HCT116 (cell line): ENCODE data around the gene STK40. TPM values are rescaled to one million over a fixed set of nuclear protein-coding genes. Genes with fewer than 3 reads are reported as not detected.

ENCODE experiments used
- ATAC-seq: fragments of 200-7000 bp; cut with Tn5 transposase; 2 replicates; pipeline ENCODE4 v1.9.1; 2020; ENCODE audit warnings: mild to moderate bottlenecking, moderate library complexity
- BruUV-seq: library from RNA; stranded (reverse); fragments of 400-500 nt; replicated peaks from 2 replicates; lab custom pipeline; 2021; lab: Mats Ljungman, UMichigan
- CTCF ChIA-PET: fragments of 300-600 bp; sonication (Branson Sonifier 250); formaldehyde crosslinking; loops from one replicate; lab custom pipeline; 2021; ENCODE audit warnings: antibody characterized with exemption; lab: Charles Lee
- POLR2A ChIA-PET: fragments of 300-600, 350-600 bp; sonication (Branson Sonifier 250); formaldehyde crosslinking; loops from one replicate; lab custom pipeline; 2021; ENCODE audit warnings: antibody characterized with exemption; lab: Charles Lee
- RAD21 ChIA-PET, 2 experiments: fragments of 300-600 bp; sonication (Branson Sonifier 250); formaldehyde crosslinking; loops; one replicate each; lab custom pipeline; 2023; ENCODE audit warnings: low total read pairs in 2 of 2; ENCODE audit not compliant: uncharacterized antibody in 2 of 2, unreplicated experiment in 2 of 2, low non-redundant PET in 1 of 2; lab: Charles Lee
- DNase-seq: peaks from one replicate; pipeline ENCODE4 v3.0.0-alpha.2; 2010; ENCODE audit warnings: low read depth, low spot score
- H2AFZ ChIP-seq: fragments of 200-600 bp; shearing (Covaris generic), sonication (generic); 2 replicates; pipeline ENCODE4 v1.6.1; 2017; ENCODE audit warnings: low read depth, mixed run types, mixed read lengths, antibody characterized with exemption, low read length; ENCODE audit not compliant: poor library complexity, severe bottlenecking
- H3K27ac ChIP-seq: 2 replicates; pipeline ENCODE4 v1.5.1; 2012; ENCODE audit warnings: low read depth, low read length
- H3K27me3 ChIP-seq: fragments of 200-600 bp; sonication (generic); 2 replicates; pipeline ENCODE4 v1.6.1; 2016; ENCODE audit warnings: mixed run types, low read length, mixed read lengths; ENCODE audit not compliant: insufficient read depth
- H3K36me3 ChIP-seq, 2 experiments: fragments of 200-500 bp in 1 of 2; fragments of 200-600 bp in 1 of 2; sonication (Bioruptor generic) in 1 of 2; sonication (generic) in 1 of 2; 2 replicates each; pipeline versions ENCODE4 v1.5.1 to v1.6.1; 2014 to 2016; ENCODE audit warnings: low read length in 2 of 2, inconsistent platforms in 1 of 2, mixed read lengths in 1 of 2, mixed run types in 1 of 2; ENCODE audit not compliant: insufficient read depth in 2 of 2, control insufficient read depth in 1 of 2
- H3K4me1 ChIP-seq, 2 experiments: fragments of 200-600 bp in 1 of 2; sonication (generic) in 1 of 2; 2 replicates each; pipeline versions ENCODE4 v1.5.1 to v1.6.1; 2012 to 2017; ENCODE audit warnings: low read length in 2 of 2, inconsistent platforms in 1 of 2, mild to moderate bottlenecking in 1 of 2, mixed read lengths in 1 of 2, mixed run types in 1 of 2, moderate library complexity in 1 of 2; ENCODE audit not compliant: insufficient read depth in 2 of 2, control insufficient read depth in 1 of 2
- H3K4me2 ChIP-seq: fragments of 200-600 bp; sonication (generic); 2 replicates; pipeline ENCODE4 v1.6.1; 2017; ENCODE audit warnings: mixed run types, low read length, mixed read lengths
- H3K4me3 ChIP-seq, 2 experiments: fragments of 200-600 bp in 1 of 2; sonication (generic) in 1 of 2; replicated peaks in 1 of 2; 2 replicates each; pipeline ENCODE4 v1.5.1; 2011 to 2016; ENCODE audit warnings: low read length in 2 of 2, control low read depth in 1 of 2, low read depth in 1 of 2, mild to moderate bottlenecking in 1 of 2, mixed read lengths in 1 of 2, mixed run types in 1 of 2
- H3K79me2 ChIP-seq: fragments of 200-600 bp; sonication (generic); 2 replicates; pipeline ENCODE4 v1.6.1; 2017; ENCODE audit warnings: mild to moderate bottlenecking, mixed run types, low read length, moderate library complexity, mixed read lengths; ENCODE audit not compliant: insufficient read depth
- H3K9ac ChIP-seq: fragments of 200-600 bp; sonication (generic); 2 replicates; pipeline ENCODE4 v1.6.1; 2016; ENCODE audit warnings: low read length, mixed read lengths
- H3K9me2 ChIP-seq: fragments of 200-600 bp; sonication (generic), shearing (Covaris generic); 2 replicates; pipeline ENCODE4 v1.6.1; 2017; ENCODE audit warnings: mixed run types, mild to moderate bottlenecking, moderate library complexity; ENCODE audit not compliant: insufficient read depth
- H3K9me3 ChIP-seq, 2 experiments: fragments of 200-500 bp in 1 of 2; fragments of 200-600 bp in 1 of 2; sonication (Bioruptor generic) in 1 of 2; sonication (generic) in 1 of 2; 2 replicates each; pipeline ENCODE4 v1.6.1; 2014 to 2017; ENCODE audit warnings: low read length in 2 of 2, mixed read lengths in 2 of 2, inconsistent platforms in 1 of 2, low read depth in 1 of 2, mild to moderate bottlenecking in 1 of 2, mixed run types in 1 of 2, moderate library complexity in 1 of 2; ENCODE audit not compliant: control insufficient read depth in 1 of 2, insufficient read depth in 1 of 2
- H4K20me1 ChIP-seq: fragments of 200-600 bp; sonication (generic), shearing (Covaris generic); 2 replicates; pipeline ENCODE4 v1.6.1; 2017; ENCODE audit warnings: mixed run types, mild to moderate bottlenecking, moderate library complexity; ENCODE audit not compliant: insufficient read depth
- ATF3 ChIP-seq: IDR thresholded peaks from 2 replicates; pipeline ENCODE4 v1.6.1; 2012
- EGR1 ChIP-seq: IDR thresholded peaks from 2 replicates; pipeline ENCODE4 v1.6.1; 2012; ENCODE audit warnings: low read depth
- EZH2 ChIP-seq: fragments of 200-600 bp; sonication (generic); IDR thresholded peaks from 2 replicates; pipeline ENCODE4 v1.6.1; 2017; ENCODE audit warnings: antibody characterized with exemption, mixed run types
- EZH2phosphoT487 ChIP-seq: fragments of 200-600 bp; IDR thresholded peaks from 2 replicates; pipeline ENCODE4 v1.6.1; 2018; ENCODE audit warnings: antibody characterized with exemption, borderline replicate concordance
- FOSL1 ChIP-seq: IDR thresholded peaks from 2 replicates; pipeline ENCODE4 v1.6.1; 2012; ENCODE audit warnings: low read depth
- JUND ChIP-seq: IDR thresholded peaks from 2 replicates; pipeline ENCODE4 v1.6.1; 2012
- POLR2A ChIP-seq: IDR thresholded peaks from 2 replicates; pipeline ENCODE4 v1.7.0; 2011; ENCODE audit warnings: borderline replicate concordance; ENCODE audit not compliant: insufficient read depth, insufficient read length; ENCODE audit errors: extremely low read depth
- POLR2AphosphoS5 ChIP-seq: IDR thresholded peaks from 2 replicates; pipeline ENCODE4 v1.6.1; 2011; ENCODE audit warnings: mild to moderate bottlenecking, low read depth, low read length, moderate library complexity
- REST ChIP-seq: IDR thresholded peaks from 2 replicates; pipeline ENCODE4 v1.6.1; 2012; ENCODE audit warnings: low read depth
- SIN3A ChIP-seq: IDR thresholded peaks from 2 replicates; pipeline ENCODE4 v1.6.1; 2012; ENCODE audit warnings: low read depth
- SP1 ChIP-seq: IDR thresholded peaks from 2 replicates; pipeline ENCODE4 v1.6.1; 2012; ENCODE audit warnings: low read depth
- SRF ChIP-seq: IDR thresholded peaks from 2 replicates; pipeline ENCODE4 v1.6.1; 2012; ENCODE audit warnings: low read depth
- TCF7L2 ChIP-seq: IDR thresholded peaks from 2 replicates; pipeline ENCODE4 v1.7.0; 2011; ENCODE audit warnings: borderline replicate concordance, inconsistent platforms; ENCODE audit not compliant: insufficient read depth, insufficient read length; ENCODE audit errors: extremely low read depth
- ZBTB33 ChIP-seq: IDR thresholded peaks from 2 replicates; pipeline ENCODE4 v1.6.1; 2011; ENCODE audit warnings: mild to moderate bottlenecking, low read length, moderate library complexity; ENCODE audit not compliant: insufficient replicate concordance; ENCODE audit errors: extremely low read depth
- ZFX ChIP-seq: fragments of 450-650 bp; IDR thresholded peaks from 2 replicates; pipeline ENCODE4 v1.6.1; 2017
- intact Hi-C: fragments of 100-400 bp; cut with micrococcal nuclease; formaldehyde crosslinking; loops from 2 replicates; pipeline ENCODE4 v1.10.0; 2022
- total RNA-seq: library from RNA; stranded (reverse); gene quantifications from one replicate; pipeline ENCODE4 v1.2.1, GENCODE V29; 2021; ENCODE audit not compliant: unreplicated experiment
- TF ChIP-seq, protein P1 (sequence below), 3 experiments: fragments of 200-600 bp in 1 of 3; sonication (generic) in 1 of 3; IDR thresholded peaks in 2 of 3; conservative IDR thresholded peaks in 1 of 3; 2 replicates each; pipeline ENCODE4 v1.5.1; 2012 to 2017; ENCODE audit warnings: low read depth in 2 of 3, low read length in 2 of 3, antibody characterized with exemption in 1 of 3, borderline replicate concordance in 1 of 3, control low read depth in 1 of 3, mild to moderate bottlenecking in 1 of 3, mixed read lengths in 1 of 3, mixed run types in 1 of 3, moderate library complexity in 1 of 3; ENCODE audit not compliant: insufficient read depth in 1 of 3

Gene STK40
- total RNA-seq, 1 experiment from 2014 or later, result 33.9 TPM

GRCh38 chr1:36345353-36345752 is 40.4 kb downstream of the STK40 start:
- RAD21 ChIA-PET, result no interaction called here
- CTCF ChIA-PET, result no interaction called here
- H3K4me1 ChIP-seq, result peaks cover 0 to 22% of the 10 kb centered on the region in 2 experiments; a peak in 2 of 4 replicates
- DNase-seq (no peak), ATAC-seq (no peak)
- H3K9ac ChIP-seq, result no peak overlapping the region
- H3K27ac ChIP-seq, result no peak overlapping the region
- no peak overlapping the region for H2AFZ ChIP-seq
- POLR2A ChIA-PET, result no interaction called here
- H3K4me3 ChIP-seq, result no peak overlapping the region
- no peak for TF ChIP-seq EZH2
- TF ChIP-seq ZBTB33, result no peak
- no peak for TF ChIP-seq REST
- no peak for TF ChIP-seq JUND
- TF ChIP-seq SRF, result no peak
- TF ChIP-seq FOSL1, result no peak
- no peak for TF ChIP-seq EGR1
- no peak for TF ChIP-seq ATF3
- no peak for TF ChIP-seq SIN3A
- TF ChIP-seq POLR2A, result no peak
- no peak for TF ChIP-seq ZFX
- TF ChIP-seq POLR2AphosphoS5, result no peak
- TF ChIP-seq EZH2phosphoT487, result no peak
- no peak for TF ChIP-seq SP1
- TF ChIP-seq, protein P1, sequence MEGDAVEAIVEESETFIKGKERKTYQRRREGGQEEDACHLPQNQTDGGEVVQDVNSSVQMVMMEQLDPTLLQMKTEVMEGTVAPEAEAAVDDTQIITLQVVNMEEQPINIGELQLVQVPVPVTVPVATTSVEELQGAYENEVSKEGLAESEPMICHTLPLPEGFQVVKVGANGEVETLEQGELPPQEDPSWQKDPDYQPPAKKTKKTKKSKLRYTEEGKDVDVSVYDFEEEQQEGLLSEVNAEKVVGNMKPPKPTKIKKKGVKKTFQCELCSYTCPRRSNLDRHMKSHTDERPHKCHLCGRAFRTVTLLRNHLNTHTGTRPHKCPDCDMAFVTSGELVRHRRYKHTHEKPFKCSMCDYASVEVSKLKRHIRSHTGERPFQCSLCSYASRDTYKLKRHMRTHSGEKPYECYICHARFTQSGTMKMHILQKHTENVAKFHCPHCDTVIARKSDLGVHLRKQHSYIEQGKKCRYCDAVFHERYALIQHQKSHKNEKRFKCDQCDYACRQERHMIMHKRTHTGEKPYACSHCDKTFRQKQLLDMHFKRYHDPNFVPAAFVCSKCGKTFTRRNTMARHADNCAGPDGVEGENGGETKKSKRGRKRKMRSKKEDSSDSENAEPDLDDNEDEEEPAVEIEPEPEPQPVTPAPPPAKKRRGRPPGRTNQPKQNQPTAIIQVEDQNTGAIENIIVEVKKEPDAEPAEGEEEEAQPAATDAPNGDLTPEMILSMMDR (IDR thresholded peaks at IDR 0.05 in 2 of 3, conservative IDR thresholded peaks at IDR 0.05 in 1 of 3; ENCODE audit: borderline replicate concordance in 1 of 3, insufficient read depth in 1 of 3, low read depth in 2 of 3, low read length in 2 of 3), result no peak
- no peak for TF ChIP-seq TCF7L2
- no peaks in the 10 kb centered on the region for H3K27me3 ChIP-seq
- H3K9me2 ChIP-seq, result no peaks in the 10 kb centered on the region
- intact Hi-C loops, result no loop called here
- H4K20me1 ChIP-seq, result no peaks in the 10 kb centered on the region
- H3K4me2 ChIP-seq, result no peak overlapping the region
- BruUV-seq, result no TSS peak
- no peaks in the 10 kb centered on the region for H3K79me2 ChIP-seq
- no peaks in the 10 kb centered on the region for H3K9me3 ChIP-seq
- H3K36me3 ChIP-seq, result peaks cover 12 to 16% of the 10 kb centered on the region in 2 experiments; a peak in 3 of 4 replicates
